SK-N-MC (cell line): ENCODE results near the gene MAML3.

Experiments used
- EZH2 ChIP-seq: fragments of 200-600 bp; sonication (generic); IDR thresholded peaks from one replicate; pipeline ENCODE4 v1.6.1; 2017; ENCODE audit warnings: antibody characterized with exemption
- FOXP2 ChIP-seq: optimal IDR thresholded peaks from 2 replicates; pipeline ENCODE3; 2011; ENCODE audit warnings: mild to moderate bottlenecking, moderate library complexity; ENCODE audit not compliant: insufficient read depth; ENCODE audit errors: extremely low read length, control extremely low read depth
- POLR2AphosphoS5 ChIP-seq: IDR thresholded peaks from 2 replicates; pipeline ENCODE4 v1.6.1; 2012; ENCODE audit warnings: mild to moderate bottlenecking, low read depth, low read length, borderline replicate concordance

DNA sequence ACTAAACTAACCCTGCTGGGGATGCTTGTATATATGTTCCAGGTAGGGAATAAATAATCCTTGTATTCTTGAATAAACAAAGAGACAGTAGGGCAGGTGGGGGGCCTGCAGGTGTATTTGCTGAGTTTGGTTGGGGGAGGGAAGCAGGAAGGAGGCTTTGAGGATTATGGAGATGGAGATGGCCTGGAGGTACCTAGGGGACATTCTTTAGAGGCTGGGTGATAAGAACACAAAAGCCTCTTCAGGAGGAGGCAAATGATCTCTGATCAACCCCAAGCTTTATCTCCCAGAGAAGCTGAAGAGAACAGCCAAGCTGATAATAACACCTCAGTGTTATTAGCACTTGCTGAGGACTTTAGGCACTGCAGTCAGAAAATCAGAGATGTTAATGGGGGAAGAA is 300.7 kb downstream of the MAML3 start:
- TF ChIP-seq EZH2 (no peak), POLR2AphosphoS5 (no peak), FOXP2 (no peak)
